Measurements from ENCODE around the gene TNK2. TPM values are rescaled to one million over a fixed set of nuclear protein-coding genes. Genes with fewer than 3 reads are reported as not detected.
"Not testable (repeated sequence)": the region's sequence is repeated elsewhere in the genome, so short reads cannot be mapped to it uniquely, and the experiment has no call there.

The TNK2 gene
- total RNA-seq, 2 experiments from 2014 or later: 110 to 127 TPM

GRCh38 chr3:195914648-195915473 is 6.5 kb upstream of the TNK2 start:
- CTCF ChIA-PET: interaction anchor here (0.7 to 6.7 kb wide), 17 partner anchors 8 to 474 kb away, joined by 3 to 144 read pairs (median 8); no protein-coding TSS in a partner anchor
- POLR2A ChIA-PET: interaction anchor here (1.0 to 4.1 kb wide), 2 partner anchors 19 to 56 kb away, joined by 3 to 25 read pairs; no protein-coding TSS in a partner anchor
- H3K9me3 Mint-ChIP-seq (ENCODE audit: insufficient read depth): no peaks in the 10 kb centered on the region

GRCh38 chr3:195914146-195914545 is 5.8 kb upstream of the TNK2 start:
- DNase-seq; H3K4me3 Mint-ChIP-seq; H3K27ac Mint-ChIP-seq; ATAC-seq; H3K9me3 Mint-ChIP-seq (ENCODE audit: insufficient read depth); H3K36me3 Mint-ChIP-seq (ENCODE audit: low read depth): not testable (repeated sequence)
- peaks cover 21% of the 10 kb centered on the region for H3K4me1 Mint-ChIP-seq (ENCODE audit: low read depth)
- H3K27me3 Mint-ChIP-seq (ENCODE audit: low read depth): peaks cover 14% of the 10 kb centered on the region
- ChIA-PET CTCF (interaction anchor here (0.8 to 6.7 kb wide), 11 partner anchors 8 to 110 kb away, joined by 3 to 144 read pairs (median 14); no protein-coding TSS in a partner anchor), POLR2A (interaction anchor here (4.1 kb wide), 1 partner anchor 19 kb away, joined by 25 read pairs; no protein-coding TSS in a partner anchor)

More at GRCh38 chr3:195914648-195915473, 6.5 kb upstream of the TNK2 start:
- DNase-seq: peak; percentile 97
- Mint-ChIP-seq H3K4me1 (ENCODE audit: low read depth) (peaks cover 20% of the 10 kb centered on the region), H3K27ac (peak overlapping the region; percentile 70), H3K36me3 (ENCODE audit: low read depth) (no peaks in the 10 kb centered on the region), H3K4me3 (no peak overlapping the region), H3K27me3 (ENCODE audit: low read depth) (peaks cover 14% of the 10 kb centered on the region)
- peak; percentile 95 for ATAC-seq

GRCh38 chr3:195913382-195913781 is 5.0 kb upstream of the TNK2 start:
- Mint-ChIP-seq H3K4me1 (ENCODE audit: low read depth) (peaks cover 21% of the 10 kb centered on the region), H3K9me3 (ENCODE audit: insufficient read depth) (no peaks in the 10 kb centered on the region), H3K27ac (no peak overlapping the region), H3K36me3 (ENCODE audit: low read depth) (no peaks in the 10 kb centered on the region), H3K27me3 (ENCODE audit: low read depth) (peaks cover 14% of the 10 kb centered on the region), H3K4me3 (no peak overlapping the region)
- DNase-seq (no peak), ATAC-seq (no peak)
- ChIA-PET CTCF (interaction anchor here (0.8 to 6.7 kb wide), 8 partner anchors 13 to 81 kb away, joined by 3 to 144 read pairs (median 16); no protein-coding TSS in a partner anchor), POLR2A (interaction anchor here (4.1 kb wide), 1 partner anchor 18 kb away, joined by 25 read pairs; no protein-coding TSS in a partner anchor)

GRCh38 chr3:195911946-195912270 is 3.6 kb upstream of the TNK2 start:
- no peak for ATAC-seq
- Mint-ChIP-seq H3K36me3 (ENCODE audit: low read depth) (peaks cover 8% of the 10 kb centered on the region), H3K27me3 (ENCODE audit: low read depth) (peaks cover 8% of the 10 kb centered on the region), H3K9me3 (ENCODE audit: insufficient read depth) (no peaks in the 10 kb centered on the region), H3K27ac (no peak overlapping the region), H3K4me3 (no peak overlapping the region), H3K4me1 (ENCODE audit: low read depth) (peaks cover 25% of the 10 kb centered on the region)
- ChIA-PET POLR2A (no interaction called here), CTCF (interaction anchor here (0.7 to 6.7 kb wide), 3 partner anchors 17 to 73 kb away, joined by 3 to 144 read pairs (median 126); no protein-coding TSS in a partner anchor)
- DNase-seq: no peak

- Mint-ChIP-seq H3K36me3 (ENCODE audit: low read depth) (peaks cover 13% of the 10 kb centered on the region), H3K27me3 (ENCODE audit: low read depth) (peaks cover 3% of the 10 kb centered on the region), H3K27ac (no peak overlapping the region), H3K4me1 (ENCODE audit: low read depth) (peaks cover 30% of the 10 kb centered on the region), H3K4me3 (no peak overlapping the region), H3K9me3 (ENCODE audit: insufficient read depth) (no peaks in the 10 kb centered on the region)
- DNase-seq (no peak), ATAC-seq (no peak)
- CTCF ChIA-PET: interaction anchor here (6.5 to 6.7 kb wide), 2 partner anchors 16 to 50 kb away, joined by 126 to 144 read pairs; no protein-coding TSS in a partner anchor
- POLR2A ChIA-PET: no interaction called here
Observed at GRCh38 chr3:195911041-195911945, 2.9 kb upstream of the TNK2 start.

- DNase-seq (no peak), ATAC-seq (no peak)
- ChIA-PET POLR2A (interaction anchor here (6.0 kb wide), 1 partner anchor 15 kb away, joined by 160 read pairs; no protein-coding TSS in a partner anchor), CTCF (interaction anchor here (6.0 to 6.7 kb wide), 3 partner anchors 14 to 50 kb away, joined by 116 to 144 read pairs (median 126); no protein-coding TSS in a partner anchor)
- H3K27ac Mint-ChIP-seq: peak overlapping the region; percentile 80
- no peaks in the 10 kb centered on the region for H3K27me3 Mint-ChIP-seq (ENCODE audit: low read depth)
- peak overlapping the region; percentile 73 for H3K4me3 Mint-ChIP-seq
- peaks cover 38% of the 10 kb centered on the region for H3K4me1 Mint-ChIP-seq (ENCODE audit: low read depth)
- H3K9me3 Mint-ChIP-seq (ENCODE audit: insufficient read depth): no peaks in the 10 kb centered on the region
- H3K36me3 Mint-ChIP-seq (ENCODE audit: low read depth): peaks cover 20% of the 10 kb centered on the region
Observed at GRCh38 chr3:195910499-195910845, 2.1 kb upstream of the TNK2 start.

GRCh38 chr3:195909644-195910498 is 1.5 kb upstream of the TNK2 start:
- H3K27me3 Mint-ChIP-seq (ENCODE audit: low read depth): no peaks in the 10 kb centered on the region
- H3K9me3 Mint-ChIP-seq (ENCODE audit: insufficient read depth): no peaks in the 10 kb centered on the region
- peak overlapping the region; percentile 73 for H3K4me3 Mint-ChIP-seq
- peaks cover 24% of the 10 kb centered on the region for H3K36me3 Mint-ChIP-seq (ENCODE audit: low read depth)
- H3K4me1 Mint-ChIP-seq (ENCODE audit: low read depth): peaks cover 41% of the 10 kb centered on the region
- POLR2A ChIA-PET: interaction anchor here (2.8 to 6.0 kb wide), 2 partner anchors 10 to 14 kb away, joined by 15 to 160 read pairs; no protein-coding TSS in a partner anchor
- H3K27ac Mint-ChIP-seq: peak overlapping the region; percentile 80
- DNase-seq (peak; percentile 90), ATAC-seq (peak; percentile 64)
- CTCF ChIA-PET: interaction anchor here (6.0 kb wide), 1 partner anchor 14 kb away, joined by 116 read pairs; no protein-coding TSS in a partner anchor

GRCh38 chr3:195908694-195909581 is 587 bp upstream of the TNK2 start:
- Mint-ChIP-seq H3K4me1 (ENCODE audit: low read depth) (peaks cover 43% of the 10 kb centered on the region), H3K36me3 (ENCODE audit: low read depth) (peaks cover 32% of the 10 kb centered on the region), H3K27me3 (ENCODE audit: low read depth) (no peaks in the 10 kb centered on the region), H3K9me3 (ENCODE audit: insufficient read depth) (no peaks in the 10 kb centered on the region), H3K4me3 (peak overlapping the region; percentile 93), H3K27ac (peak overlapping the region; percentile 98)
- ChIA-PET CTCF (interaction anchor here (1.1 to 6.0 kb wide), 5 partner anchors 9 to 638 kb away, joined by 4 to 116 read pairs (median 6); partner anchors contain the start of gene XXYLT1), POLR2A (interaction anchor here (1.7 to 6.0 kb wide), 5 partner anchors 9 to 53 kb away, joined by 4 to 160 read pairs (median 8); no protein-coding TSS in a partner anchor)
- peak; percentile 11 for ATAC-seq
- peak; percentile 42 for DNase-seq

- ATAC-seq: peak; percentile 22
- no peaks in the 10 kb centered on the region for H3K27me3 Mint-ChIP-seq (ENCODE audit: low read depth)
- POLR2A ChIA-PET: interaction anchor here (0.5 to 6.0 kb wide), 12 partner anchors 8 to 364 kb away, joined by 3 to 160 read pairs (median 4); partner anchors contain the start of gene PPP1R2
- H3K4me1 Mint-ChIP-seq (ENCODE audit: low read depth): peaks cover 56% of the 10 kb centered on the region
- H3K9me3 Mint-ChIP-seq (ENCODE audit: insufficient read depth): no peaks in the 10 kb centered on the region
- peak; percentile 61 for DNase-seq
- CTCF ChIA-PET: interaction anchor here (0.9 to 6.0 kb wide), 6 partner anchors 8 to 636 kb away, joined by 4 to 116 read pairs (median 8); partner anchors contain the start of gene XXYLT1
- peaks cover 39% of the 10 kb centered on the region for H3K36me3 Mint-ChIP-seq (ENCODE audit: low read depth)
- peak overlapping the region; percentile 98 for H3K27ac Mint-ChIP-seq
- peak overlapping the region; percentile 93 for H3K4me3 Mint-ChIP-seq
Observed at GRCh38 chr3:195907684-195907933, 742 bp downstream of the TNK2 start.

Data from activated CD8-positive, alpha-beta T cell treated with anti-CD3 and anti-CD28 coated beads, Interleukin-2, amount 10 ng/mL, durations not matched to agents 7 days and 5 days (primary cell).